ENCODE measurements around the gene GRK3. TPM values are rescaled to one million over a fixed set of nuclear protein-coding genes. Genes with fewer than 3 reads are reported as not detected.
"Not testable (repeated sequence)": the region's sequence is repeated elsewhere in the genome, so short reads cannot be mapped to it uniquely, and the experiment has no call there.

GRK3 gene
- total RNA-seq, 1 experiment from 2014 or later = 14.6 TPM

GRCh38 chr22:25605565-25605964, 41.1 kb downstream of the GRK3 start:
- H3K4me3 ChIP-seq (replicated peaks in 1 of 2; ENCODE audit: low read depth in 1 of 2, low read length in 2 of 2); ATAC-seq; DNase-seq (ENCODE audit: low read depth, low spot score); H3K27me3 ChIP-seq (ENCODE audit: insufficient read depth, low read length); intact Hi-C loops (cut with micrococcal nuclease); H3K9me3 ChIP-seq (ENCODE audit: control insufficient read depth in 1 of 2, insufficient read depth in 1 of 2, low read depth in 1 of 2, low read length in 2 of 2); H3K79me2 ChIP-seq (ENCODE audit: insufficient read depth, low read length); H4K20me1 ChIP-seq (ENCODE audit: insufficient read depth); BruUV-seq (replicated peaks); H3K4me2 ChIP-seq (ENCODE audit: low read length); H2AFZ ChIP-seq (ENCODE audit: low read depth, low read length, poor library complexity, severe bottlenecking); H3K9me2 ChIP-seq (ENCODE audit: insufficient read depth); H3K27ac ChIP-seq (ENCODE audit: low read depth, low read length); H3K9ac ChIP-seq (ENCODE audit: low read length); POLR2A ChIA-PET; CTCF ChIA-PET; RAD21 ChIA-PET (ENCODE audit: low non-redundant PET in 1 of 2, low total read pairs in 2 of 2, uncharacterized antibody in 2 of 2, unreplicated experiment in 2 of 2); H3K36me3 ChIP-seq (ENCODE audit: control insufficient read depth in 1 of 2, insufficient read depth in 2 of 2, low read length in 2 of 2): not testable (repeated sequence)
- peaks cover 11 to 17% of the 10 kb centered on the region in 2 experiments for H3K4me1 ChIP-seq (ENCODE audit: control insufficient read depth in 1 of 2, insufficient read depth in 2 of 2, low read length in 2 of 2)

- BruUV-seq (replicated peaks); H2AFZ ChIP-seq (ENCODE audit: low read depth, low read length, poor library complexity, severe bottlenecking); RAD21 ChIA-PET (ENCODE audit: low non-redundant PET in 1 of 2, low total read pairs in 2 of 2, uncharacterized antibody in 2 of 2, unreplicated experiment in 2 of 2); H3K4me2 ChIP-seq (ENCODE audit: low read length); POLR2A ChIA-PET; CTCF ChIA-PET; H3K4me1 ChIP-seq (ENCODE audit: control insufficient read depth in 1 of 2, insufficient read depth in 2 of 2, low read length in 2 of 2); DNase-seq (ENCODE audit: low read depth, low spot score); H3K27ac ChIP-seq (ENCODE audit: low read depth, low read length); ATAC-seq; H3K9me2 ChIP-seq (ENCODE audit: insufficient read depth); H3K27me3 ChIP-seq (ENCODE audit: insufficient read depth, low read length); H3K9me3 ChIP-seq (ENCODE audit: control insufficient read depth in 1 of 2, insufficient read depth in 1 of 2, low read depth in 1 of 2, low read length in 2 of 2); H4K20me1 ChIP-seq (ENCODE audit: insufficient read depth); H3K36me3 ChIP-seq (ENCODE audit: control insufficient read depth in 1 of 2, insufficient read depth in 2 of 2, low read length in 2 of 2); H3K4me3 ChIP-seq (replicated peaks in 1 of 2; ENCODE audit: low read depth in 1 of 2, low read length in 2 of 2); H3K9ac ChIP-seq (ENCODE audit: low read length); intact Hi-C loops (cut with micrococcal nuclease); H3K79me2 ChIP-seq (ENCODE audit: insufficient read depth, low read length): not testable (repeated sequence)
Observed at GRCh38 chr22:25611284-25611683, 46.8 kb downstream of the GRK3 start.

- H3K79me2 ChIP-seq (ENCODE audit: insufficient read depth, low read length); H2AFZ ChIP-seq (ENCODE audit: low read depth, low read length, poor library complexity, severe bottlenecking); H3K9me2 ChIP-seq (ENCODE audit: insufficient read depth); RAD21 ChIA-PET (ENCODE audit: low non-redundant PET in 1 of 2, low total read pairs in 2 of 2, uncharacterized antibody in 2 of 2, unreplicated experiment in 2 of 2); H3K9me3 ChIP-seq (ENCODE audit: control insufficient read depth in 1 of 2, insufficient read depth in 1 of 2, low read depth in 1 of 2, low read length in 2 of 2); BruUV-seq (replicated peaks); intact Hi-C loops (cut with micrococcal nuclease); POLR2A ChIA-PET; ATAC-seq; H3K4me2 ChIP-seq (ENCODE audit: low read length); H3K36me3 ChIP-seq (ENCODE audit: control insufficient read depth in 1 of 2, insufficient read depth in 2 of 2, low read length in 2 of 2); H3K9ac ChIP-seq (ENCODE audit: low read length); H3K27ac ChIP-seq (ENCODE audit: low read depth, low read length); H3K4me3 ChIP-seq (replicated peaks in 1 of 2; ENCODE audit: low read depth in 1 of 2, low read length in 2 of 2); DNase-seq (ENCODE audit: low read depth, low spot score); CTCF ChIA-PET; H4K20me1 ChIP-seq (ENCODE audit: insufficient read depth); H3K27me3 ChIP-seq (ENCODE audit: insufficient read depth, low read length); H3K4me1 ChIP-seq (ENCODE audit: control insufficient read depth in 1 of 2, insufficient read depth in 2 of 2, low read length in 2 of 2): not testable (repeated sequence)
Observed at GRCh38 chr22:25613131-25613530, 48.7 kb downstream of the GRK3 start.

GRCh38 chr22:25613558-25613957, 49.1 kb downstream of the GRK3 start:
- ATAC-seq; H3K27me3 ChIP-seq (ENCODE audit: insufficient read depth, low read length); H3K27ac ChIP-seq (ENCODE audit: low read depth, low read length); H3K9me3 ChIP-seq (ENCODE audit: control insufficient read depth in 1 of 2, insufficient read depth in 1 of 2, low read depth in 1 of 2, low read length in 2 of 2); intact Hi-C loops (cut with micrococcal nuclease); CTCF ChIA-PET; H3K79me2 ChIP-seq (ENCODE audit: insufficient read depth, low read length); H3K9me2 ChIP-seq (ENCODE audit: insufficient read depth); RAD21 ChIA-PET (ENCODE audit: low non-redundant PET in 1 of 2, low total read pairs in 2 of 2, uncharacterized antibody in 2 of 2, unreplicated experiment in 2 of 2); BruUV-seq (replicated peaks); H2AFZ ChIP-seq (ENCODE audit: low read depth, low read length, poor library complexity, severe bottlenecking); DNase-seq (ENCODE audit: low read depth, low spot score); H3K9ac ChIP-seq (ENCODE audit: low read length); POLR2A ChIA-PET; H3K4me1 ChIP-seq (ENCODE audit: control insufficient read depth in 1 of 2, insufficient read depth in 2 of 2, low read length in 2 of 2); H4K20me1 ChIP-seq (ENCODE audit: insufficient read depth); H3K4me2 ChIP-seq (ENCODE audit: low read length); H3K36me3 ChIP-seq (ENCODE audit: control insufficient read depth in 1 of 2, insufficient read depth in 2 of 2, low read length in 2 of 2); H3K4me3 ChIP-seq (replicated peaks in 1 of 2; ENCODE audit: low read depth in 1 of 2, low read length in 2 of 2): not testable (repeated sequence)

GRCh38 chr22:25614791-25615190, 50.3 kb downstream of the GRK3 start:
- H3K9me3 ChIP-seq (ENCODE audit: control insufficient read depth in 1 of 2, insufficient read depth in 1 of 2, low read depth in 1 of 2, low read length in 2 of 2); H2AFZ ChIP-seq (ENCODE audit: low read depth, low read length, poor library complexity, severe bottlenecking); BruUV-seq (replicated peaks); H3K27ac ChIP-seq (ENCODE audit: low read depth, low read length); ATAC-seq; H3K27me3 ChIP-seq (ENCODE audit: insufficient read depth, low read length); H3K79me2 ChIP-seq (ENCODE audit: insufficient read depth, low read length); POLR2A ChIA-PET; H3K4me1 ChIP-seq (ENCODE audit: control insufficient read depth in 1 of 2, insufficient read depth in 2 of 2, low read length in 2 of 2); DNase-seq (ENCODE audit: low read depth, low spot score); H4K20me1 ChIP-seq (ENCODE audit: insufficient read depth); CTCF ChIA-PET; H3K9ac ChIP-seq (ENCODE audit: low read length); H3K9me2 ChIP-seq (ENCODE audit: insufficient read depth); H3K4me2 ChIP-seq (ENCODE audit: low read length); H3K36me3 ChIP-seq (ENCODE audit: control insufficient read depth in 1 of 2, insufficient read depth in 2 of 2, low read length in 2 of 2); RAD21 ChIA-PET (ENCODE audit: low non-redundant PET in 1 of 2, low total read pairs in 2 of 2, uncharacterized antibody in 2 of 2, unreplicated experiment in 2 of 2); H3K4me3 ChIP-seq (replicated peaks in 1 of 2; ENCODE audit: low read depth in 1 of 2, low read length in 2 of 2); intact Hi-C loops (cut with micrococcal nuclease): not testable (repeated sequence)
